Measurements from ENCODE around the gene PGAP6.
"Not testable (repeated sequence)": the region's sequence is repeated elsewhere in the genome, so short reads cannot be mapped to it uniquely, and the experiment has no call there.

Gene PGAP6

GRCh38 chr16:366476-366875 is 15.3 kb downstream of the PGAP6 start:
- no peak for DNase-seq

GRCh38 chr16:364595-365491 is 16.9 kb downstream of the PGAP6 start:
- no peak for DNase-seq

GRCh38 chr16:363766-364490 is 17.9 kb downstream of the PGAP6 start:
- DNase-seq: no peak

GRCh38 chr16:363110-363765 is 18.5 kb downstream of the PGAP6 start:
- DNase-seq: no peak

GRCh38 chr16:362702-362999 is 19.1 kb downstream of the PGAP6 start:
- not testable (repeated sequence) for DNase-seq

- peak; percentile 80 for DNase-seq
Observed at GRCh38 chr16:361872-362701, 19.7 kb downstream of the PGAP6 start.

- DNase-seq: no peak
Observed at GRCh38 chr16:361341-361871, 20.4 kb downstream of the PGAP6 start.

GRCh38 chr16:360698-361336 is 21.0 kb downstream of the PGAP6 start:
- DNase-seq: no peak

GRCh38 chr16:359871-360697 is 21.7 kb downstream of the PGAP6 start:
- DNase-seq: no peak

GRCh38 chr16:359067-359763 is 22.6 kb downstream of the PGAP6 start:
- DNase-seq: no peak

GRCh38 chr16:356741-357140 is 25.0 kb downstream of the PGAP6 start:
- DNase-seq: no peak

GRCh38 chr16:354971-355461 is 26.8 kb downstream of the PGAP6 start:
- DNase-seq: peak; percentile 71

GRCh38 chr16:354291-354881 is 27.4 kb downstream of the PGAP6 start:
- no peak for DNase-seq

GRCh38 chr16:353404-354290 is 28.1 kb downstream of the PGAP6 start:
- DNase-seq: no peak

- peak; percentile 99 for DNase-seq
Observed at GRCh38 chr16:352547-353403, 29.0 kb downstream of the PGAP6 start, which contains the start of gene AXIN1. AXIN1 (minus strand) TSS chr16:352723; CDS start chr16:347025, 5,698 bp downstream.

- peak; percentile 43 for DNase-seq
Observed at GRCh38 chr16:351804-352520, 29.8 kb downstream of the PGAP6 start.

- no peak for DNase-seq
Observed at GRCh38 chr16:350203-350602, 31.6 kb downstream of the PGAP6 start.

All from CD4-positive, alpha-beta T cell treated with Interleukin-21 for 1 hour (primary cell).